ENCODE measurements around the gene RAB44.
"Not testable (repeated sequence)": the region's sequence is repeated elsewhere in the genome, so short reads cannot be mapped to it uniquely, and the experiment has no call there.

The RAB44 gene, protein sequence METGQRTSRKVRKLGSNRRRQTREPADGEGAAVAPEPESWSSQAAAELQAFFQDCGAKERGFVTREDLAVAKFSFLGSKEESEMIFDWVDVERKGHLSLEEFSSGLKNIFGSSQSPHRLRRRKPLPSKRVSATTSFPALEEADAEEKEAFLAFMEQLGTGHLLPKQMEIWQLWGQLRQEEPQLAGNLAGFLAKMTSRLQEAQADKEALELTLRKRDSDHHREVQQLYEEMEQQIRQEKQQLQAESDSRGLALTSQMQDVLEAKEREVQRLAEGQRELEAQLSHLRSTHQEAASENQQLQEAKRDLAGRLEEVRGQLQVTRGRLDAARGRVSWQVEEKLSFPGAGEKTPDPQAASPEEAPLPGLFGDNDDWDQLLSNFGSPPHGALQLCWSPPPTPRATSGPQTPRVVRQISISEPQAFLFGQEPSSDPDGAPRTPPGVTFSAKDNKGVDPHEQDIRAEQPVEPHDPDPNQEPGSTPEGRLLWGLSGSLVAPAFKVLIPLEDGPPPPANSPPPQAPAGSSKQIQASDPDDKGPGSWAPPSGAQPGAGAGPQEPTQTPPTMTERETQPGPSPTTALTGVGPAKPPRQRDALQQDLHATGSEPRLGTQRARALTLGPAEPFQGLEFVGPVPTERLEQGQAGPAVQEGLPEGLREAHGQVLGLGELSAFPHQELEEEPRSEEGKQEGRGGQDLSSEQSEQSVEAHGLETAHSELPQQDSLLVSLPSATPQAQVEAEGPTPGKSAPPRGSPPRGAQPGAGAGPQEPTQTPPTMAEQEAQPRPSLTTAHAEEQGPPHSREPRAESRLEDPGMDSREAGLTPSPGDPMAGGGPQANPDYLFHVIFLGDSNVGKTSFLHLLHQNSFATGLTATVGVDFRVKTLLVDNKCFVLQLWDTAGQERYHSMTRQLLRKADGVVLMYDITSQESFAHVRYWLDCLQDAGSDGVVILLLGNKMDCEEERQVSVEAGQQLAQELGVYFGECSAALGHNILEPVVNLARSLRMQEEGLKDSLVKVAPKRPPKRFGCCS

DNA sequence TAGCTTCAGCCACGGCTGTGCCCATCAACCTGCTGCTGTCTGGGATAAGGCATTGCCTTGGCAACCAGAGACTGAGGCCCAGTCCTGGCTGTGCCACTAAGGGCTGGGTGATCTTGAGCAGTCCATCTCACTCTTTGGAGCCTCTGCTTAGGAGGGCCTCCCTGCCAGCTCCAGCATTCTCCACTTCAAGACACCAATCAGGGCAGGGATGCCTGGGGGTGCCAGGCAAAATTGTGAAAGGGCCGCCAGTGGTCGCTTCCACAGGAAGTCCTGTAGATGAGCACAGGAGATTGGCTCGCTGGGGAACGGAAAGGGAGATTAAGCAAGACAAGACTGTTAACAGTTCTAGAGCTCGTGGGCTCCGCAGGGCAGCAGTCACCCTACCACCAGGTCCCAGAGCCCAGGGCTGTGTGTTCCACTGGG, at the start of gene RAB44:
Gene RAB44 (plus strand): TSS at position 346 of the 423 bp plus-strand sequence. CDS start 6,410 bp downstream, outside the sequence.
- DNase-seq = no peak

GRCh38 chr6:36649086-36649485, 48.5 kb upstream of the RAB44 start:
- DNase-seq = no peak

DNA sequence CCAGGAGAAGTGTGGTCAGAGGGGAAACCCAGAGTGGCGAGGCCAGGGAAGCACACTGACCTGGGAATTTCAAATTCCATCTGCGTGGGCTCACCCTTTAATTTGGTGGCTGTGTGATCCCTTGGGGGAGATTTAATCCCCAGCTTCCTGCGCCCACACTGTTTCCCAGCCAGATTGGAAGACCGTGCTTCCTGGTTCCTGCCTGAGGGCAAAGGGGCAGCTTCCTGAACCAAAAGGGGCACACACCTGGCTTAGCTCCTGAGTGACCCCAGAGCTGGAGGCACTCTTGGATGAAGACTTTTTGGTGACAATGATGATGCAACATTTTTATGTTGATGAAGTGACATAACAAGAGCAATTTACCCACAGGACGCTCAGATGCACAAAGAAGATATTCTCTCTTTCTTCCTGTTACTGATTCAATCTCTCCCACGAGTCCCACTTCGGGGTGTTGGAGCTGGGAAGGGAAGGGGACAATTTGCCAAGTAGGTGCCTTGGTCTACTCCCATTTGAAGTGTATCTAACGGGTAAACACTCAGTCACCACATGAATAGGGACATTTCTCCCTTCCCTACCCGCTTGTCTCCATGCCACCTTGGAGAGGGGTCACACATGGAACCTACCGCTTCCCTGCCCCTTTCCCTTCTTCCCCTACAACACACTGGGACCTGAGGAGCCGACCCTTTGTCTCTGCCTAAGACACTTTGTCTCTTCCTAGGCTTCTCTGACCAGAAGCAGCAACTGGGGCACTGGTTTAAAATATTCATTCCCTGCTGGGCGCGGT, 47.7 kb upstream of the RAB44 start:
- no peak for DNase-seq

DNA sequence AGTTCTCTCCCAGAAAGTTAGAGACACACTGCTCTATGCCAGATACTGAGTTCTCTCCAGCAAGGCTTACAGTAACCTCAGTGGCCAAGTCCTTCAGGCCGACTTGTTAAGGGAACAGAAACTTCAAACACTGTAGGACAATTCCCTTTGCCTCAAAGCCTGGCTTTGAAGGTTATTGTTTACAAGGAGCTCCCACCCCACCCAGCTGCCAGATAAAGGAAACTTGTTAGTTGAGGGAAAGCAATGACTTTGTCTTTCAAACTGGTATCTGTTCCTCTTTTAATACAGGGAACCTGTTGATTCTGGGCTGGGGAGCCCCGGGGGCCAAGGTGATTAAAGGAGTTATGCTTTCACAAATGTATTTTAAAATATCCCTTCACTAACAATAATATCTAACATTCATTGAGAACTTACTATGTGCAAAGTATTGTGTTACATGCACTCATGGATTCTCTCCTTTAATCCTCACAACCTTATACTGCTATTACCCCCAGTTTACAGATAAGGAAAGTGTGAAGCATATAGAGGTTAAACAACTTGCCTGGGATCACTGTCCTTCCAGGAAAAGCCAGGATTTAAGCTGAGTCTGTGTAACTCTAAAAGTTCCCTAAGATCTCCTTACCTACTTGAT, 46.7 kb upstream of the RAB44 start:
- DNase-seq = no peak

GRCh38 chr6:36651659-36652379, 45.8 kb upstream of the RAB44 start:
- no peak for DNase-seq

DNA sequence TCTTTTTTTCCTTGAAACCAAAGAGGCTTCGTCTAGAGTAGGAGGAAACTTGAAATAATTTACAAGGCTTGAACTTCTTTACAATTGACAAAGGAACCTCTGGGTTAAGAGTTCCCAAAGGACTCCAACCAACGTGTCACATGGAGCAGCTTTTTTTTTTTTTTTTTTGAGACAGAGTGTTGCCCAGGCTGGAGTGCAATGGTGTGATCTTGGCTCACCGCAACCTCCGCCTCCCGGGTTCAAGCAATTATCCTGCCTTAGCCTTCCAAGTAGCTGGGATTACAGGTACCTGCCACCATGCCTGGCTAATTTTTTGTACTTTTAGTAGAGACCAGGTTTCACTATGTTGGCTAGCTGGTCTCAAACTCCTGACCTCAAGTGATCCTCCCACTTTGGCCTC, 43.2 kb upstream of the RAB44 start:
- not testable (repeated sequence) for DNase-seq

DNA sequence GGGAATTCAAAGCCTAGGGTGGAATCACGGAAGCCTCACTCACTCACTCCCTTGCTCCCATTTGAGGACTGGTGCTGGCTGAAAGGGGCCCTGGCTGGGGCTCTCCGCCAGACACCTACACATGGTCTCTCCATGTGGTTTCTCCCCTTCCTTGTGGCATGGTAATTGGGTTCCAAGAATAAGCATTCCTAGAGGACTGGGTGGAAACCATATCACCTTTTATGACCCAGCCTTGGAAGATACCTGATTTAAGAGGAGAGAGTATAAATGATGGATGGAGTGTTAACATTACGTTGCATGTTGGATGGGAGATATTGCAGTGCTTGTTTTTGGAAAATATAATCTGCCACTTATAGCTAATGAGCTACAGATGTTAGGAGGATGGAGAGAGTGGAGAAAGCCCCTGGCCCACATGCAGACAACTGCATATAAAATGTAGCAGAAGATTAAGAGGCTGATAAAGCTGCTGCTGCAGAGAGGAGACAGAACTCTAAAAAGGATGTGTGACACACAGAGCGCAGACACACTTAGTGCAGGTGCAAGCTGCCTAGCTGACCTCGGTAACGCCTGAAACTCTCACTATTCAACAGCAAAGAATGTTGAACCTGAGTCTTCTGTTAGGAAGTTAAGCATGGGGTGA, 42.4 kb upstream of the RAB44 start:
- DNase-seq = no peak

- no peak for DNase-seq
Measured at GRCh38 chr6:36656441-36656840, 41.2 kb upstream of the RAB44 start.

DNA sequence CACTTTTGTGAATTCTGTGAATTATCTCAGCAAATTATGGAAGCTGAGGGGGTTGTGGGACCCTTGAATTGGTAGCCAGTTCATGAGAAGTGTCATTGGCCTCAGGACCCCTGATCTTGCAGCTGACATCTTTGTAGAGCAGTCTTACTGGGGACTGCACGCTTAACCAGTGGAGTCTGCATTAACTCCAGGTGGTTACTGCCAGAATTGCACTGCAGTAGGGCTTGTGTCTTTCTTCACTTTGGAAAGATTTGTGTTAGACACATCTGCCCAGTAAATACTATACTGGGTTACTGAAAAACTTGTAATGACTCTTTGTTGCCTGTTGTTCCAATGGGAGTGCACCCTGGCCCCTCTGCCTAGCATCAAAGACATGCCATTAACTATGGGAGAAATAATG, 40.4 kb upstream of the RAB44 start:
- no peak for DNase-seq

GRCh38 chr6:36657942-36658544, 39.6 kb upstream of the RAB44 start:
- DNase-seq = no peak

DNA sequence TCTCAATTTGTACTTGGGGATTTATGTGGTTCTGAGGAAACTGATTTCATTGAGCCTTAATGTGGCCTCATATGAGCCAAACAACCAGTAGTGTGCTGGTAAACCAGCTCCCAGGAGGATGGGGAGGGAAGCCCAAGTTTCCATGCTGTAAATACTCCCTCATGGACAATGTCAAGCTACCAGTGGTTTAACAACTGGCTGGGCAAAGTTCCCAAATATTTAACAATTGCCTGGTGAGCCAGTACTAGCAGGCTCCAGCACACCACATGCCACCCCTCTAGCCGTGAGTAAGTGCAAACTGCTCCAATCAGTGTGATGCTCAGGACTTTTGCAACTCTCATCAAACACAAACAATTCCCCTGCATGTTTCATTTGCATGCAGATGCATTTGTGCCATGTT, 38.4 kb upstream of the RAB44 start:
- DNase-seq = no peak

GRCh38 chr6:36660771-36661471, 36.7 kb upstream of the RAB44 start:
- no peak for DNase-seq

DNA sequence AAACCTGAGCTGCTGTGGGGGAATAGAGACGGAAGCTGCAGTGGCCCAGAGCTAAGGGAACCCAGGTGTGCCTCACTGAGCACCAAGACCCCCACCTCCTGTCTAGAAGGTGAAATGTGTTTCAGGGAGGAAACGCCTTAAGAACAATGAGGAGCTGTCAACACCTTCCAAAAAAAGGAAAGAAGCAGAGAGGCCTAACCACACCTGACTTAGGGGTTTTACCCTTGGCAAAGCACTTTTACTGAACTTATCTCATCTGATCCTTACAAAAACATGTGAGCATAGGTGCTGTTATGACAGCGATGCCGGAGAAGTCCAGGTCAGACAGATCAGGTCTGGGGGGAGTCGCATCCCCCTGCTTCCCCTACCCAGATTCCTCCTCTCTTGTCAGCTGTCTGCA, 35.2 kb upstream of the RAB44 start:
- DNase-seq = no peak

GRCh38 chr6:36662827-36663256, 34.8 kb upstream of the RAB44 start:
- DNase-seq = no peak

- DNase-seq = no peak
Measured at GRCh38 chr6:36663504-36664446, 33.9 kb upstream of the RAB44 start.

DNA sequence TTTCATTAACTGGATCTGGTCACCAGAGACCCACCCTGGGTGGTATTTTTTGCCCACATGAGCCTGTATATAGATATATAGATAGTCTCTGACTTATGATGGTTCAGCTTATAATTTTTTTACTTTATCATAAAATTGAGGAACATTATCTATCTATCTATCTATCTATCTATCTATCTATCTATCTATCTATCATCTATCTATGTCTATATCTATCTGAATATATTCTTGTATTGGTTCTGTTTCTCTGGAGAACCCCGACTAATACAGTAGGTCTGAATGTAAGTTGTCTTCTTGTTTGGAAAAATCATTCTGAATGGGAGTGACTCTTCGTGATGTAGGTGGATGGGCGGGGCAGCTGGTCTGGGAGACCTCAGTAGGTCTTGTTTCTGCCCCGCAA, 32.4 kb upstream of the RAB44 start:
- no peak for DNase-seq

GRCh38 chr6:36666287-36666686, 31.3 kb upstream of the RAB44 start:
- DNase-seq = no peak

- no peak for DNase-seq
Measured at GRCh38 chr6:36666826-36667591, 30.6 kb upstream of the RAB44 start.

Measured in cortex of kidney (tissue), 1 donor.